GM23248 (cell line): ENCODE measurements around the gene EPS8L1. TPM values are rescaled to one million over a fixed set of nuclear protein-coding genes. Genes with fewer than 3 reads are reported as not detected.
A peak's percentile ranks its signal among the peaks of the same experiment; 100 is the strongest.

Experiments
- DNase-seq: peaks from one replicate; pipeline ENCODE4 v3.0.0-alpha.2; 2015
- H2AFZ ChIP-seq: fragments of 200-600 bp; sonication (generic); 2 replicates; pipeline ENCODE4 v1.6.1; 2016; ENCODE audit warnings: antibody characterized with exemption
- H3F3A ChIP-seq: fragments of 200-600 bp; sonication (generic); 2 replicates; pipeline ENCODE4 v1.6.1; 2016; ENCODE audit warnings: mild to moderate bottlenecking, antibody characterized with exemption, mixed run types; ENCODE audit not compliant: insufficient read depth
- H3K27ac ChIP-seq: fragments of 200-600 bp; sonication (generic); 2 replicates; pipeline ENCODE4 v1.5.1; 2016; ENCODE audit warnings: mild to moderate bottlenecking
- H3K27me3 ChIP-seq: fragments of 200-600 bp; sonication (generic); replicated peaks from 2 replicates; pipeline ENCODE4 v1.6.1; 2016; ENCODE audit warnings: mild to moderate bottlenecking; ENCODE audit not compliant: insufficient read depth
- H3K36me3 ChIP-seq: fragments of 200-600 bp; sonication (generic); 2 replicates; pipeline ENCODE4 v1.6.1; 2016; ENCODE audit warnings: low read depth, mild to moderate bottlenecking
- H3K4me1 ChIP-seq: fragments of 200-600 bp; sonication (generic); 2 replicates; pipeline ENCODE4 v1.6.1; 2016; ENCODE audit warnings: mild to moderate bottlenecking; ENCODE audit not compliant: insufficient read depth
- H3K4me2 ChIP-seq: fragments of 200-600 bp; sonication (generic); one replicate; pipeline ENCODE4 v1.6.1; 2016; ENCODE audit warnings: mild to moderate bottlenecking; ENCODE audit not compliant: unreplicated experiment
- H3K4me3 ChIP-seq: fragments of 200-600 bp; sonication (generic); 2 replicates; pipeline ENCODE4 v1.5.1; 2016; ENCODE audit warnings: mild to moderate bottlenecking
- H3K79me2 ChIP-seq: fragments of 200-600 bp; sonication (generic); 2 replicates; pipeline ENCODE4 v1.6.1; 2016; ENCODE audit warnings: mild to moderate bottlenecking; ENCODE audit not compliant: insufficient read depth
- H3K9ac ChIP-seq: fragments of 200-600 bp; sonication (generic); 2 replicates; pipeline ENCODE4 v1.6.1; 2016; ENCODE audit warnings: mild to moderate bottlenecking
- H3K9me2 ChIP-seq: fragments of 200-600 bp; sonication (generic); 2 replicates; pipeline ENCODE4 v1.6.1; 2016; ENCODE audit warnings: mixed run types, mild to moderate bottlenecking, moderate library complexity; ENCODE audit not compliant: insufficient read depth
- H3K9me3 ChIP-seq: fragments of 200-600 bp; sonication (generic); one replicate; pipeline ENCODE4 v1.6.1; 2017; ENCODE audit warnings: low read depth
- H4K20me1 ChIP-seq: fragments of 200-600 bp; sonication (generic); 2 replicates; pipeline ENCODE4 v1.6.0; 2016; ENCODE audit not compliant: insufficient read depth
- EZH2 ChIP-seq: fragments of 200-600 bp; sonication (generic); IDR thresholded peaks from 2 replicates; pipeline ENCODE4 v1.6.1; 2018; ENCODE audit warnings: antibody characterized with exemption, mild to moderate bottlenecking; ENCODE audit not compliant: insufficient read depth, poor library complexity, severe bottlenecking
- EZH2phosphoT487 ChIP-seq: fragments of 200-600 bp; sonication (generic); IDR thresholded peaks from 2 replicates; pipeline ENCODE4 v1.6.1; 2018; ENCODE audit warnings: antibody characterized with exemption, moderate library complexity, mild to moderate bottlenecking, low read depth; ENCODE audit not compliant: insufficient read depth
- WGBS, 2 experiments: methylation state at CpG; one replicate each; pipeline ENCODE4 v1.1.6; 2015 to 2017; ENCODE audit warnings: low lambda C conversion rate in 2 of 2, low coverage in 1 of 2; ENCODE audit errors: missing lambda C conversion rate in 2 of 2; 5-methylcytosine and 5-hydroxymethylcytosine counted together
- in situ Hi-C: fragments of 300-500 bp; cut with MboI; formaldehyde crosslinking; loops from 2 replicates; pipeline ENCODE4 v1.15.0; 2020
- polyA plus RNA-seq: library from polyadenylated mRNA; unstranded; fragments of >200 nt; fragmentation: Nextera tagmentation; extraction: Ambion mirVana; gene quantifications from 2 replicates; pipeline ENCODE4 v1.2.1, GENCODE V29; 2016
- total RNA-seq: library from RNA; depleted of rRNA; stranded (reverse); fragments of >200 nt; shearing (Covaris generic); gene quantifications from 2 replicates; pipeline ENCODE4 v1.2.3, GENCODE V29; 2014

The EPS8L1 gene
- total and polyA plus RNA-seq, 2 experiments from 2014 or later = 0.76 to 1.1 TPM

GRCh38 chr19:55117663-55118391 lies 42.2 kb downstream of the EPS8L1 start:
- H3K79me2 ChIP-seq = peaks cover 43% of the 10 kb centered on the region
- H3K9me2 ChIP-seq = no peaks in the 10 kb centered on the region
- H4K20me1 ChIP-seq = no peaks in the 10 kb centered on the region
- in situ Hi-C loops = no loop called here
- peak; percentile 100 for DNase-seq
- H3K36me3 ChIP-seq = no peaks in the 10 kb centered on the region
- peak overlapping the region; percentile 92 for H2AFZ ChIP-seq
- peak overlapping the region; percentile 76 for H3K27ac ChIP-seq
- H3K4me3 ChIP-seq = peak overlapping the region; percentile 74
- 0 to 2% methylated on average over 42 to 44 of the region's 44 CpGs for WGBS, 2 experiments
- H3K4me2 ChIP-seq = peak overlapping the region; percentile 80
- no peak for TF ChIP-seq EZH2
- no peak for TF ChIP-seq EZH2phosphoT487
- peak overlapping the region; percentile 78 for H3K9ac ChIP-seq
- H3K27me3 ChIP-seq = no peaks in the 10 kb centered on the region
- no peaks in the 10 kb centered on the region for H3K9me3 ChIP-seq
- H3K4me1 ChIP-seq = peaks cover 26% of the 10 kb centered on the region
- no peaks in the 10 kb centered on the region; the same call in 1 of the 2 replicates for H3F3A ChIP-seq

GRCh38 chr19:55118401-55118991 lies 42.8 kb downstream of the EPS8L1 start:
- H4K20me1 ChIP-seq = no peaks in the 10 kb centered on the region
- H3K4me1 ChIP-seq = peaks cover 20% of the 10 kb centered on the region
- H3K9me3 ChIP-seq = no peaks in the 10 kb centered on the region
- TF ChIP-seq EZH2phosphoT487 (no peak), EZH2 (no peak)
- peak overlapping the region; percentile 80 for H3K4me2 ChIP-seq
- peaks cover 36% of the 10 kb centered on the region for H3K79me2 ChIP-seq
- no peaks in the 10 kb centered on the region for H3K36me3 ChIP-seq
- H2AFZ ChIP-seq = peak overlapping the region; percentile 92
- H3K27ac ChIP-seq = peak overlapping the region; percentile 76
- peak overlapping the region; percentile 78 for H3K9ac ChIP-seq
- 19 to 23% methylated on average over 22 of the region's 22 CpGs for WGBS, 2 experiments
- in situ Hi-C loops = no loop called here
- H3K9me2 ChIP-seq = no peaks in the 10 kb centered on the region
- peak; percentile 34 for DNase-seq
- 0 out of 2 replicates have a peak, but pooled peaks cover 6% of the 10 kb centered on the region for H3K27me3 ChIP-seq
- H3K4me3 ChIP-seq = peak overlapping the region; percentile 74
- no peaks in the 10 kb centered on the region; the same call in 1 of the 2 replicates for H3F3A ChIP-seq

GRCh38 chr19:55119053-55119452 lies 43.4 kb downstream of the EPS8L1 start:
- in situ Hi-C loops = no loop called here
- Histone ChIP-seq H3K9me3 (no peaks in the 10 kb centered on the region), H4K20me1 (no peaks in the 10 kb centered on the region), H3K4me1 (peaks cover 18% of the 10 kb centered on the region), H3K4me2 (no peak overlapping the region), H3K9ac (no peak overlapping the region), H3F3A (no peaks in the 10 kb centered on the region; the same call in 1 of the 2 replicates), H3K4me3 (no peak overlapping the region), H3K27ac (no peak overlapping the region), H3K36me3 (no peaks in the 10 kb centered on the region), H3K27me3 (peaks cover 10% of the 10 kb centered on the region; the same call in 1 of the 2 replicates), H3K79me2 (peaks cover 30% of the 10 kb centered on the region), H3K9me2 (no peaks in the 10 kb centered on the region), H2AFZ (peak overlapping the region; percentile 92)
- 81 to 83% methylated on average over 14 of the region's 14 CpGs for WGBS, 2 experiments
- DNase-seq = no peak
- TF ChIP-seq EZH2phosphoT487 (no peak), EZH2 (no peak)

GRCh38 chr19:55131421-55131820 lies 55.8 kb downstream of the EPS8L1 start:
- 33 to 37% methylated on average over 16 of the region's 16 CpGs for WGBS, 2 experiments
- H3K4me2 ChIP-seq = no peak overlapping the region
- in situ Hi-C loops = loop anchor here (25.0 kb wide), 1 partner anchor 506 kb away; the partner anchor contains the start of genes CCDC106, ZNF580 and ZNF581

More at GRCh38 chr19:55131421-55131820, 55.8 kb downstream of the EPS8L1 start:
- Histone ChIP-seq H3K9me2 (no peaks in the 10 kb centered on the region), H3K4me3 (no peak overlapping the region), H3K27ac (no peak overlapping the region), H3F3A (no peaks in the 10 kb centered on the region), H3K4me1 (no peaks in the 10 kb centered on the region), H4K20me1 (no peaks in the 10 kb centered on the region), H3K9ac (no peak overlapping the region), H2AFZ (no peak overlapping the region), H3K36me3 (no peaks in the 10 kb centered on the region), H3K79me2 (no peaks in the 10 kb centered on the region), H3K9me3 (no peaks in the 10 kb centered on the region), H3K27me3 (peaks cover 4% of the 10 kb centered on the region; the same call in 1 of the 2 replicates)
- TF ChIP-seq EZH2 (no peak), EZH2phosphoT487 (no peak)
- DNase-seq = peak; percentile 37
